ENCODE measurements around the gene NELL2. TPM values are rescaled to one million over a fixed set of nuclear protein-coding genes. Genes with fewer than 3 reads are reported as not detected.
"Not testable (repeated sequence)": the region's sequence is repeated elsewhere in the genome, so short reads cannot be mapped to it uniquely, and the experiment has no call there.

NELL2 gene
- 6.7 and 15.8 TPM in 2 replicates for total RNA-seq (2014; rRNA removed; shearing (Covaris generic); ENCODE audit: low replicate concordance)

- in situ Hi-C loops (cut with HindIII; ENCODE audit: low pct_unique_long_range_greater_than_20kb, low sequenced_read_pairs), result no loop called here
- peak; percentile 16 for DNase-seq (ENCODE audit: low read depth)
Observed at GRCh38 chr12:44875954-44876543, at the start of gene NELL2. Gene NELL2 (minus strand): TSS chr12:44876315. CDS start chr12:44875869, 446 bp downstream.

- DNase-seq (ENCODE audit: low read depth), result no peak
- in situ Hi-C loops (cut with HindIII; ENCODE audit: low pct_unique_long_range_greater_than_20kb, low sequenced_read_pairs), result no loop called here
Observed at GRCh38 chr12:44921736-44922135, 45.6 kb upstream of the NELL2 start.

- DNase-seq (ENCODE audit: low read depth), result no peak
- in situ Hi-C loops (cut with HindIII; ENCODE audit: low pct_unique_long_range_greater_than_20kb, low sequenced_read_pairs), result no loop called here
Observed at GRCh38 chr12:44917141-44917540, 41.0 kb upstream of the NELL2 start.

GRCh38 chr12:44915958-44916357 lies 39.8 kb upstream of the NELL2 start:
- in situ Hi-C loops (cut with HindIII; ENCODE audit: low pct_unique_long_range_greater_than_20kb, low sequenced_read_pairs), result no loop called here
- DNase-seq (ENCODE audit: low read depth), result no peak

GRCh38 chr12:44904321-44904720 lies 28.2 kb upstream of the NELL2 start:
- in situ Hi-C loops (cut with HindIII; ENCODE audit: low pct_unique_long_range_greater_than_20kb, low sequenced_read_pairs), result no loop called here
- DNase-seq (ENCODE audit: low read depth), result no peak

- DNase-seq (ENCODE audit: low read depth); in situ Hi-C loops (cut with HindIII; ENCODE audit: low pct_unique_long_range_greater_than_20kb, low sequenced_read_pairs): not testable (repeated sequence)
Observed at GRCh38 chr12:44898108-44898507, 22.0 kb upstream of the NELL2 start.

GRCh38 chr12:44889926-44890325 lies 13.8 kb upstream of the NELL2 start:
- no peak for DNase-seq (ENCODE audit: low read depth)

GRCh38 chr12:44889162-44889561 lies 13.0 kb upstream of the NELL2 start:
- in situ Hi-C loops (cut with HindIII; ENCODE audit: low pct_unique_long_range_greater_than_20kb, low sequenced_read_pairs), result no loop called here
- no peak for DNase-seq (ENCODE audit: low read depth)

More at GRCh38 chr12:44889926-44890325, 13.8 kb upstream of the NELL2 start:
- in situ Hi-C loops (cut with HindIII; ENCODE audit: low pct_unique_long_range_greater_than_20kb, low sequenced_read_pairs), result no loop called here

GRCh38 chr12:44885902-44886301 lies 9.8 kb upstream of the NELL2 start:
- in situ Hi-C loops (cut with HindIII; ENCODE audit: low pct_unique_long_range_greater_than_20kb, low sequenced_read_pairs), result no loop called here
- no peak for DNase-seq (ENCODE audit: low read depth)

- no peak for DNase-seq (ENCODE audit: low read depth)
- in situ Hi-C loops (cut with HindIII; ENCODE audit: low pct_unique_long_range_greater_than_20kb, low sequenced_read_pairs), result no loop called here
Observed at GRCh38 chr12:44881197-44881596, 5.1 kb upstream of the NELL2 start.

- DNase-seq (ENCODE audit: low read depth), result peak; percentile 73
- in situ Hi-C loops (cut with HindIII; ENCODE audit: low pct_unique_long_range_greater_than_20kb, low sequenced_read_pairs), result no loop called here
Observed at GRCh38 chr12:44876544-44877410, 662 bp upstream of the NELL2 start.

- in situ Hi-C loops (cut with HindIII; ENCODE audit: low pct_unique_long_range_greater_than_20kb, low sequenced_read_pairs), result no loop called here
- DNase-seq (ENCODE audit: low read depth), result peak; percentile 2
Observed at GRCh38 chr12:44875417-44875953, 630 bp downstream of the NELL2 start.

- DNase-seq (ENCODE audit: low read depth), result no peak
- in situ Hi-C loops (cut with HindIII; ENCODE audit: low pct_unique_long_range_greater_than_20kb, low sequenced_read_pairs), result no loop called here
Observed at GRCh38 chr12:44874981-44875416, 1.1 kb downstream of the NELL2 start.

- in situ Hi-C loops (cut with HindIII; ENCODE audit: low pct_unique_long_range_greater_than_20kb, low sequenced_read_pairs), result no loop called here
- DNase-seq (ENCODE audit: low read depth), result peak; percentile 16
Observed at GRCh38 chr12:44873898-44874297, 2.2 kb downstream of the NELL2 start.

GRCh38 chr12:44869503-44869902 lies 6.6 kb downstream of the NELL2 start:
- no peak for DNase-seq (ENCODE audit: low read depth)
- in situ Hi-C loops (cut with HindIII; ENCODE audit: low pct_unique_long_range_greater_than_20kb, low sequenced_read_pairs), result no loop called here

- no peak for DNase-seq (ENCODE audit: low read depth)
- in situ Hi-C loops (cut with HindIII; ENCODE audit: low pct_unique_long_range_greater_than_20kb, low sequenced_read_pairs), result no loop called here
Observed at GRCh38 chr12:44863867-44864266, 12.2 kb downstream of the NELL2 start.

- DNase-seq (ENCODE audit: low read depth), result no peak
- in situ Hi-C loops (cut with HindIII; ENCODE audit: low pct_unique_long_range_greater_than_20kb, low sequenced_read_pairs), result no loop called here
Observed at GRCh38 chr12:44859998-44860689, 16.0 kb downstream of the NELL2 start.

GRCh38 chr12:44858226-44858855 lies 17.8 kb downstream of the NELL2 start:
- no peak for DNase-seq (ENCODE audit: low read depth)
- in situ Hi-C loops (cut with HindIII; ENCODE audit: low pct_unique_long_range_greater_than_20kb, low sequenced_read_pairs), result no loop called here
